Osteocyte (in vitro differentiated cells): ENCODE data around the gene MAP3K15. TPM values are rescaled to one million over a fixed set of nuclear protein-coding genes. Genes with fewer than 3 reads are reported as not detected.

Experiments
- DNase-seq: peaks from one replicate; pipeline ENCODE4 v3.0.0; 2021; ENCODE audit warnings: mixed read lengths; ENCODE audit not compliant: unreplicated experiment; ENCODE audit errors: extremely low spot score
- H3K27ac Mint-ChIP-seq: one replicate; pipeline ENCODE4 v1.8.0; 2021; ENCODE audit warnings: mild to moderate bottlenecking, mixed read lengths; ENCODE audit not compliant: unreplicated experiment
- H3K27me3 Mint-ChIP-seq: one replicate; pipeline ENCODE4 v1.8.0; 2021; ENCODE audit warnings: mixed read lengths; ENCODE audit not compliant: unreplicated experiment
- H3K36me3 Mint-ChIP-seq: one replicate; pipeline ENCODE4 v1.8.0; 2021; ENCODE audit warnings: mixed read lengths; ENCODE audit not compliant: unreplicated experiment
- H3K4me1 Mint-ChIP-seq: one replicate; pipeline ENCODE4 v1.8.0; 2021; ENCODE audit warnings: mixed read lengths; ENCODE audit not compliant: unreplicated experiment
- H3K4me3 Mint-ChIP-seq: one replicate; pipeline ENCODE4 v1.8.0; 2021; ENCODE audit warnings: mild to moderate bottlenecking, moderate library complexity, mixed read lengths; ENCODE audit not compliant: unreplicated experiment
- H3K9me3 Mint-ChIP-seq: one replicate; pipeline ENCODE4 v1.8.0; 2021; ENCODE audit warnings: mixed read lengths; ENCODE audit not compliant: unreplicated experiment
- CTCF ChIP-seq: fragments of 200-600 bp; sonication (generic); IDR thresholded peaks from 2 replicates; pipeline ENCODE4 v1.5.0; 2021; ENCODE audit warnings: antibody characterized with exemption, mild to moderate bottlenecking, moderate library complexity
- total RNA-seq: library from RNA; stranded (reverse); gene quantifications from 2 replicates; pipeline ENCODE4 v1.2.1, GENCODE V29; 2021

The MAP3K15 gene
- total RNA-seq, 1 donor from 2014 or later: not detected

DNA sequence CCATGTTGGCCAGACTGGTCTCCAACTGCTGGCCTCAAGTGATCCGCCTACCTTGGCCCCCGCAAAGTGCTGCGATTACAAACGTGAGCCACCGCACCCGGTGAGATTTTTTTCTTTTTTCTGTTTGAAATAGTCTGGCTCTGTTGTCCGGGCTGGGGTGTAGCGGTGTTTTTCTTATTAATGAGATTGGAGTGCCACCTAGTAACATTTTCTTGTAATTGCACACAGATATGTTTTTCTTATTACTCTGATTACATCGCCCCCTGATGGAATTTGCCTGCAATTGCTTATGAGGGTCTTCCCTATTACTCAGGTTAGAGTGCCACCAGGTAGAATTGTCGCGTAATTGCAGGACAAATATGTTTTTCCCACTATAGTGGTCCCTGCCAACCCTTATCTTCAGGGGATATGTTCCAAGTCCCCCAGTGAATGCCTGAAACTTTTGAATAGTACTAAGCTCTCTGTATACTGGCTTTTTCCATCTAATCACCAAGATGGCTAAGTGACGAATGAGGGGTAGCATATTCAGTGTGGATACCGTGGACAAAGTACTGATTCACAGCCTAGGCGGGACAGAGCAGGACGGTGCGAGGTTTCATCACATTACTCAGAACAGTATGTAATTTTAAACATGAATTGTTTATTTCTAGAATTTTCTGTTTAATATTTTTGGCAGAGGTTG is 180.2 kb downstream of the MAP3K15 start:
- H3K9me3 Mint-ChIP-seq: peaks cover 16% of the 10 kb centered on the region
- H3K36me3 Mint-ChIP-seq: peaks cover 1% of the 10 kb centered on the region
- H3K4me1 Mint-ChIP-seq: peaks cover 4% of the 10 kb centered on the region
- H3K4me3 Mint-ChIP-seq: no peak overlapping the region
- no peak for DNase-seq
- TF ChIP-seq CTCF: no peak
- H3K27ac Mint-ChIP-seq: no peak overlapping the region
- H3K27me3 Mint-ChIP-seq: no peaks in the 10 kb centered on the region

DNA sequence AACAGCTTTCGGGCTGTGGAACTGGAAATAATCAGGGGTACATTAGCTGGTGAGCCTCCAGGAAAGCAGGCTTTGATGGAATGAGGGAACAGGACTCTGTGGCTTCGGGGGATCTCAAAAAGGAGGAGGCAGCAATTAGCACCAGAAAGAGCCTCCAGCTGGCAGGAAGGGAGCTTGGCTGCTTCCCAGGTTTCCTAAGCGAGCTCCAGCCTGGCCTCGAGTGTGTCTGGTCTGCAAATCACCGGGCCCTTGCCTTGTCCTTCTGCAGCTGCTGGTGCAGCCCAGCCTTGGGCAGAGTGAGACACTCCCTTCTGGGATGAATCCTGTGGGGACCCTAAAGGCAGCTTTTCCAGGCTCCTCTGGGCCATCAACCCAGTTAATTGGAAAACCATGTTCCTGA is 182.3 kb downstream of the MAP3K15 start:
- peak; percentile 80 for DNase-seq
- H3K27ac Mint-ChIP-seq: peak overlapping the region; percentile 46
- H3K4me1 Mint-ChIP-seq: peaks cover 4% of the 10 kb centered on the region
- H3K36me3 Mint-ChIP-seq: peaks cover 1% of the 10 kb centered on the region
- H3K9me3 Mint-ChIP-seq: peaks cover 16% of the 10 kb centered on the region
- TF ChIP-seq CTCF: no peak
- no peaks in the 10 kb centered on the region for H3K27me3 Mint-ChIP-seq
- H3K4me3 Mint-ChIP-seq: no peak overlapping the region

GRCh38 chrX:19331831-19332230 is 183.5 kb downstream of the MAP3K15 start:
- Mint-ChIP-seq H3K4me3 (no peak overlapping the region), H3K27me3 (no peaks in the 10 kb centered on the region), H3K27ac (no peak overlapping the region), H3K36me3 (peaks cover 1% of the 10 kb centered on the region), H3K9me3 (peaks cover 15% of the 10 kb centered on the region), H3K4me1 (peaks cover 4% of the 10 kb centered on the region)
- no peak for DNase-seq
- TF ChIP-seq CTCF: no peak

GRCh38 chrX:19326567-19326966 is 188.7 kb downstream of the MAP3K15 start:
- Mint-ChIP-seq H3K4me1 (no peaks in the 10 kb centered on the region), H3K27me3 (no peaks in the 10 kb centered on the region), H3K4me3 (no peak overlapping the region), H3K9me3 (peaks cover 5% of the 10 kb centered on the region), H3K27ac (no peak overlapping the region), H3K36me3 (no peaks in the 10 kb centered on the region)
- DNase-seq: no peak
- TF ChIP-seq CTCF: no peak

Other genes with a start within 250 kb of the MAP3K15 start
- 133 and 141 TPM in 2 replicates for gene PDHA1, start 171.6 kb downstream of the MAP3K15 start, total RNA-seq